DMS114 treated with DMSO at 0.1 percent for 48 hours (cell line): ENCODE results near the gene ADGRA1.

Experiments
- DNase-seq: peaks from one replicate; lab custom pipeline; 2025; ENCODE audit not compliant: unreplicated experiment; lab: John Stamatoyannopoulos, UW

Gene ADGRA1

GRCh38 chr10:133056001-133056400 lies 31.7 kb upstream of the ADGRA1 start:
- DNase-seq = no peak

DNA sequence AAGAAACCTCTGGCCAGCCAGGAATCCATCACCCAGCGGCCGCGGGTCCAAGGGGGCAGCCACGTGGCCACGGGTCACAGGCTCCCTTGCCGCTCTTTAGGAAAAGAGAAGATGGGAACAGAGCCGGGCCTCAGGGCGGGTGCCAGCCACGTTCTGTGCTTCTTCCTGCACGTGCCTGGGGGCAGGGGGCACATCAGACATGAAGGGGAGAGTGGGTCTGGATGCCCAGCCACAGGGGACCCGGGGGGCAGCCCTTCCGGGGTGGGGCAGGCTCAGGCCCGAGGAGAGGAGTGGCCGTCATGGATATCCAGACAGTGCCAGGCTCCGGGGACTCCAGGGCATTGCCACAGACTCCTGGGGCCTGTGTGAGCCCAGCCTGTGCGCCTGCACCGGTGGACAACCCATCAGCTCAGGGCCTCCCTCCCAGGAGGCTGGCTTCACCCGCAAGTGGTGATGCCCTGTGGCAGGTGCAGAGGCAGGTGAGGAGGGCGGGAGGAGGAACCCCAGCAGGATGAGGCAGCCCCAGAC lies 31.0 kb upstream of the ADGRA1 start:
- DNase-seq = no peak

DNA sequence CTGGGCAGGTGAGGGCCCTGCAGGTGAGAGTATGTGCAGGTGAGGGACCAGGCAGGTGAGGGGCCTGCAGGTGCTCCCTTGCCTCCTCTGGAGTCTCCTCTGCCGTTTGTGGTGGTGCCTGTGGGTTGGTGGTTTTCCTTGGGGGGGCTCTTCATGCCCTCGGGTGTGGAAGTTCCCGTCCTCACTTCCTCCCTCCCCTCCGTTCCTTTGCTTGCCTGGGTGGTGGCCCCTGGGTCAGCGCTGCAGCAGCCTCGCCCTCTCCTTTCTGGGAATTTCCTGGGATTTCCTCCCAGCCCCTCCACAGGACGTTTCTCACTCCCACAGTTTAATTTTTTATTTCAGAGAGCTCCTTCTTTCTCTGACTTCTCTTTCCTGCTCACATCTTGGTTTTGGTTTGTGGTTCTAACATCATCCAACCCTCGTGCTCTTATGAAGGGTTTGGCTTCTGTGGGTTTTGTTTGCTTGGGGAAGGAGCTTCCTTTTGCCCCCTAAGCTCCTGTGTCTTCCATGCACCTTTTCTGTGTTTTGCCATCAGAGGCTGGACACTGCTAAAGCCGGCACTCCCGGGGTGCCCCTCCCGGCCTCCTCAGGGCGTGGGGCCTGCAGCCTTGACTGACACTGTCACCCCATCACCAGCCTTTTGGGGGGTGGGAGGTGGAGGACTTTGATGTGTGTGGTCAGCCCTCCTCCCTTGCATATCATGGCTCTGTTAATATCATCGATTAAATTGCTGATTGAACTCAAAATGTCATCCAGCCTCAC lies 29.2 kb upstream of the ADGRA1 start:
- DNase-seq = peak; percentile 50

- no peak for DNase-seq
Observed at GRCh38 chr10:133059093-133059470, 28.6 kb upstream of the ADGRA1 start.

GRCh38 chr10:133059571-133059970 lies 28.2 kb upstream of the ADGRA1 start:
- no peak for DNase-seq

- DNase-seq = no peak
Observed at GRCh38 chr10:133060022-133060421, 27.7 kb upstream of the ADGRA1 start.

DNA sequence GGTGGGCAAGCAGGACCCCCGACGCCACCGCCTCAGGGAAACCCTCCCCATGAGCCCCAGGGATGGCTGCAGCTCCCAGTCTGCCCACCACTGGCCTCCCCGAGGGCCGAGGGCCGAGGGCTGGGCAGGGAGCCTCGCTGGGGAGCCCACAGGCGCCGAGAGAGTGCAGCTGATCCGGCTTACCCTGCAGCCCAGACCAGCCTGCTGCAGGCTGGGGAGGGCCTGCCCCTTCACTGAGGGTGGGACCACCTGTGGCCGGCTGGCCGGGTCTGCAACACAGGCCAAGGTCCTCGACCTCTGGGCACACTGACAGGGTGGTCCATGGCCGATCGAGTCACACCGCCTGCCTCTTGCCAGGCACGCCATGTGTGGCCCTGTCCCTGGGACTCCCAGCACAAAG lies 27.3 kb upstream of the ADGRA1 start:
- DNase-seq = no peak

DNA sequence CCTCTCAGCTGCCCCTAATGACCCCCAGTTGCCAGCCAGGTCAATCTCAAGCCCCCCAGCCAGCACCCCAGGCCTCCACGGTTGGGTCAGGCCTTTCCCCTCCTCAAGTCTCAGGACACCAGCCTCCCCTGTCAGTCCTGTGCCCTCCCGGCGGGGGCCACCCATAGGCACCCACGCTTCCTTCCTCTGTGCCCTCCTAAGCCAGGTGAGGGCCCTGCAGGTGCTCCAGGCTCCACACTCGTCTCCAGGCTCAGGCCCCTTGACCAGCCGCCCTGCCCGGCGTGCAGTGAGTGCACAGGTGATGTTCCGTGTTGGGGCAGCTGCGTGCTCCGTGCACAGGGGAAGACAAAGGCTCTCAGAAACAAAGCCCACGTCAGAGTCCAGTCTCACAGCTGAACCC lies 26.8 kb upstream of the ADGRA1 start:
- no peak for DNase-seq

DNA sequence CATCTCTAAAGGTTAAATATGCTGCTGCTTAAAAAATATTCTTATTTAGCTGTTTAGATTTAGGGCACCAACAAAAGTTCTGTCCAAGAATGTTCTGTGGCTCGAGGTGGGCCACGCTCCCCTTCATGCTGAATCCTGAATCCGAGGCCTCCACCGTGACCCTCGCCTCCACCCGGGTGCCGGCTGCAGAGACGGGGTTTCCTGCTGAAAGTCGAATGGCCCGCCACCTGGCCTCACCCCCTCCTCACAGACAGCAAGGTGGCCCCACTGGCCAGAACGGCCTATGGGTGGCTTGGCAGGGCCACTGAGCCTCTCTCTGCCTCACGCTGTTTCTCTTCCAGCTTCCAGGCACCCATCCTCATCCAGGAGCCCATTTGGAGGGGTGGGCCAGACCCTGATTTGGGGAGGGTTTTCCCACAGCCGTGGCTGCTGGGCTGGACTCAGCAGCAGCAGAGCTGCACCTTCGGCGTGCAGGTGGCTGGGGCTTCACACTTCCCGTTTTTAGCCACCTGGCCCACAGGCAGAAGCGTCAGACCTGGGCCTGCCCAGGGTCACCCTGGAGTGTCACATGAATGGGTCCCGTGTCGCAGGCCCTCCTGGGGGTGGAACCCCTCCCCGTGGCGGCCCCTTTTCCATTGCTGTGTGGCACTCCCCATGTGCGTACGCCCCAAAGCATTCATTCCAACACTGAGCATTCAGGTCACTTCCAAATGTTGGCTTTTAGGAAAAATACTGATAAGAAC lies 26.3 kb upstream of the ADGRA1 start:
- no peak for DNase-seq

DNA sequence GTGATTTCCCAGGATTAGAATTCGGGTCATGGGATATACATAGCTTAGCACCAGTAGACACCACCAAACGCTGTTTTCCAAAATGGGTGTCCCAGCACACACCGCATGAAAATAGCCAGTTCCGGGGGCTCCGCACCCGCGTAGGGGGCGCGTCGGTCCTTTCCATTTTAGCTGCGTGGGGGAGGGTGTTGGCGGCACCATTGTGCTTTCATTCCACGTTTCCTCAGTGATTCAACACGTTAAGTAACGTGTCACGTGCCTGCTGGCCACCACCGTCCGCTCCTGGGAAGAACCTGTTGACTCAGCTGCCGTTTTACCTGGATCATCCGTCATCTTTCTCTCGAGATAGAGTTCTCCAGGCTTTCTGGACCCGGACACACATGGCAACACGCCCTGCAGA lies 25.6 kb upstream of the ADGRA1 start:
- DNase-seq = no peak

DNA sequence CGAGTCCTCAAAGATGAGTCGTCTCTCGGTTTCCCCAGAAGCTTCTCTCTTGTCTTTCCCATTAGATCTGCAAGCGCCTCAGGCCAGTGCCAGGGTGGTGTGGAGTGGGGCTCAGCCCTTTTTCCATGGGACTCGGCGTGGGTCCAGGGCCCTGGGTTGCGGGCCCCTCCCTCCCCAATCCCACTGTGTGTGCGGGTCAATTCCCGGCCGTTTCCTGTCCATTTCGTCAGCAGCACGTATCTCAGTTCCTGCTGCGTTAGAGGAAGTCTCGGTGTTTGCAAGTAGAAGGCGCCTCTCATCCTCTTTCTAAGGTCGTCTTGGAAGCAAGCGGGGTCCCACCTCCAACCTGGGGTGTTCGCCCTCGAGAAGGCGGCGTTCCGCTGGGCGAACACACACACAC lies 25.1 kb upstream of the ADGRA1 start:
- no peak for DNase-seq

DNA sequence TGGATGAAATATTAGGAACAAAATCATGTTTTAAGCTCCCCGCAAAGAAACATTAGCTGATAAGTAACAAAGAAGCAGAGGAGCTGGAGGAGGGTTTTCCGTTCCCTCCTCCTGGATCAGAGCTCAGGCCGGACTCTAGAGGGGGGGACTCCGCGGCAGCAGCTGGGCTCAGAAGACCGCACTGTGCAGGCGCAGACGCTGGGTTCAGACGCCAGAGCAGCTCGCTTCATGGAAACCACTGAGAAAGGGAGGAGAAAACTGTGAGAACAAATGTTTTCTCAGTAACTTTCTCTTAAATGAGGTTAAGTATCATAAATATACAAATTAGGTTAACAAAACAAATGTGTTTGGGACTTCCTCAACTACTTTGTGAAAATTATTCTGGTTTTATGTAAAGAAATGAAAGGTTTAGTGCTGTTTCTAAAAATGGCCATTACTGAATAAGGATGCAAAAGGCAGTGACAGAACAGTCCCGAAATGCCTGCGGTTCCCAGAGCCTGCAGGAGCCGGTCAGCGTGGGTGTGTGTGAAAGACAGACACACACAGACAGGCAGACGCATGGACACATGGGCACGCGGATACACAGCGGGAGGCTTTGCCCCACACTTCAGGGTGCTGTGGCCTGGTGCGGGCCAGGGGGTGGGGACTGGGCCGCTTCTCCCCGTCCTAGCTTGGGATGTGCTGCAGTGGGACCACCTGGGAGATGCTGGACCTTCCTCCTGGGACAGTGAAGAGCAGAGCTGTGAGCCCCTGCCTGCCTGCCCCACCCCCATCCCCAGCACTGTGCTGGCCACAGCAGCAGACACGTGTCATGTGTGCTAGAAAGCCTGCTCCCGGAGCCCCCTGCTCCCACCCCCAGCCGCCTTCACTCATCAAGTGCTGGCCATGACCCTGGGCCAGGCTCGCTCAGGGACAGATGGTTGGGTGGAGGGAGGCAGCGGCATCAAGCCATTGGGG lies 20.3 kb upstream of the ADGRA1 start:
- DNase-seq = no peak

DNA sequence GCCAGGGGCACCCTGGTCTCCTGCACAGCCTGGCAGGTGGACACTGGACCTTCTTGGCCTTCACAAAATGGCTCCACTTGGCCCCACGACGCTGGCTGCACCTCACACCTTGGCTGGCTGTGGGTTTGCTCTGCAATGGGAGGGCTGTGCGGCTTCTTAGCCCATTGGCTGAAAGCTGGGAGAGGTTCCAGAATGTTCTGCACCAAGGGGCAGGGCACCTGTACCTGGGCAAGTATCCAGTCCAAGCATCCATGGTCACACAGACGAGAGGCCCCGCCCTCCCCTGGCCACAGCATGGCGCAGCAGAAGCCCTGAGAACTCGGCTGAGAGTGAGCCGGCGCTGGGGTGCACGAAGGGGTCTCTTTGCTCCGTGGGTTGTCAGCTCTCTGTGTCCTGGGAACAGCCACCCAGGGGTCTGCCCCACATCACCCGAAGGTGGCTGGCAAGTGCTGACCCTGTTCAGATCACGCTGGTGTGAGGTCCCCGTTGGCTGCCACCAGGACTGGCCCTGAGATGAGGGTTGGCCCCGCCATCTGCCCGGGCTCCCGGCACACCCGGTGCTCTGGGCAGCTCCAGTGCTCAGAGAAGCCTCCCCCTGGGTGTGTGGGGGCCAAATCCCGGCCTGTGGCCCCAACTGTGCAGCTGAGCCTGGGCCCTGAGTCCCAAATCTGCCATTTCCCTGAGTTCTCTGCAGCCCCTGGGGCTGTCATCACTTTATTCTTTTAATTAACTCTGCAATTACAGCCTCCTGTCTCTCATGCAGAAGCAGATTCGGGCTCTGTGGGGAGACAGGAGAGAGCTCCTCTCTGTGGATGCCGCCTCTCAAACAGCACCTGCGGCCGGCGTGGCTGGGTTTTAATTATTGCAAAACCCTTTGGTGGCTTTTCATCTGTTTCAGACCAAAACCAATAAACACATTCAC lies 19.4 kb upstream of the ADGRA1 start:
- no peak for DNase-seq

DNA sequence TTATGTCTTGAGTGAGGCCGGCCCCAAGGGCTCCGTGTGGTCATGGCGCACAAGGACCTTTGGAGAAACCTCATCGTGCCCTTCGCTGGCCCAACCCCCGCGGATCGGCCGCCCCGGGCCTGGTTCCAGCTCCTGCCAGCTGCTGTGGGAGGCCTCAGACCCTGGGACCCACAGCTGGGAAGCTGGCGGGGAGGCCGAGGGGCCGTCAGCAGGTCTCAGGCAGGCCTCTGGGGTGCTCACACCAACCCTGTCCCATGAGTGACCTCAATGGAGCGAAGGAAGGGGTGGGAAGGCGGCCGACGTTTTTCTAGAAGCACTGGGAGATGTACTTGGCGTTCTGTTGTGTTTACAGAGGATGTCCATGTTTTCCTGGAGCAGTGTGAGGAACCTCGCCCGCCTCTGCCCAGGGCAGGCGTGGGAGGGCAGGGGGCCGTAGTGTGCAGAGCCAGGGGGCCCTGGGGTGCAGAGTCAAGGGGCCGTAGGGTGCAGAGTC lies 18.6 kb upstream of the ADGRA1 start:
- DNase-seq = no peak

DNA sequence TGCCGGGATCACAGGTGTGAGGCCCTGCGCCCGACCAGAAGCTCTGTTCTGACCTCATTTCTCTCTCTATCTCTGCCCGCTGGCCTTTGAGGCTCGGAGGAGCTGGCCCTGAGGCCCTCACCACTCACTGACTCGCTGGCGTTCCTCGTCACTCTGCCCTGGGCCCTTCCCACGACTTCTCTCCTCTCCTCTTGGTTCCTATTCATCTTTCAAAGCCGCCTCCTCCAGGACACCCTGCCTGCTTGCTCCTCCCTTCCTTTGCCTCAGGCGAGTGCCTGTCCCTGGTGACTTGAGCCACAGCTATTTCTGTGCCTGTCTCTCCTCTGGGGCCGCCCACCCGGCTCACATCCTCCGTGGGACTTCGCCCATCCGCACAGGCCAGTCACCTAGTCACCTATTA lies 17.3 kb upstream of the ADGRA1 start:
- DNase-seq = no peak

- no peak for DNase-seq
Observed at GRCh38 chr10:133070810-133071209, 16.9 kb upstream of the ADGRA1 start.

GRCh38 chr10:133071733-133072132 lies 16.0 kb upstream of the ADGRA1 start:
- DNase-seq = no peak

- no peak for DNase-seq
Observed at GRCh38 chr10:133072196-133072595, 15.5 kb upstream of the ADGRA1 start.

- DNase-seq = no peak
Observed at GRCh38 chr10:133072720-133073390, 14.9 kb upstream of the ADGRA1 start.
